Sigmoid colon (tissue), 4 donors: ENCODE measurements around the gene RPS6KA1.

Experiments used
- CTCF ChIP-seq, 4 experiments: fragments of 450-650 bp in 3 of 4; fragments of 200-600 bp in 1 of 4; IDR thresholded peaks; one replicate each; pipeline ENCODE4 v1.5.1; 2016 to 2019; ENCODE audit warnings: antibody characterized with exemption in 4 of 4, mild to moderate bottlenecking in 3 of 4, moderate library complexity in 2 of 4
- EP300 ChIP-seq, 4 donors: sonication (generic); formaldehyde crosslinking; IDR thresholded peaks; one replicate each; pipeline ENCODE4 v1.6.1; 2017; ENCODE audit warnings: antibody characterized with exemption in 4 of 4
- POLR2A ChIP-seq, 2 donors: fragments of 450-650 bp; IDR thresholded peaks; one replicate each; pipeline ENCODE4 v1.6.1; 2016; ENCODE audit warnings: antibody characterized with exemption in 2 of 2, mild to moderate bottlenecking in 2 of 2, moderate library complexity in 2 of 2
- POLR2AphosphoS5 ChIP-seq, 4 donors: sonication (generic); formaldehyde crosslinking; IDR thresholded peaks; one replicate each; pipeline ENCODE4 v1.6.1; 2017; ENCODE audit warnings: antibody characterized with exemption in 4 of 4

- TF ChIP-seq CTCF (IDR thresholded peaks at IDR 0.05): no peak
- TF ChIP-seq POLR2AphosphoS5 (IDR thresholded peaks at IDR 0.05): no peak
- no peak for TF ChIP-seq EP300 (IDR thresholded peaks at IDR 0.05)
- no peak for TF ChIP-seq POLR2A (IDR thresholded peaks at IDR 0.05)
Observed at GRCh38 chr1:26538480-26539412, 9.2 kb downstream of the RPS6KA1 start.
